Activated naive CD8-positive, alpha-beta T cell treated with anti-CD3 and anti-CD28 coated beads, Interleukin-2, amount 10 ng/mL, durations not matched to agents 7 days and 5 days (primary cell): ENCODE results near the gene MORF4L2. TPM values are rescaled to one million over a fixed set of nuclear protein-coding genes. Genes with fewer than 3 reads are reported as not detected.

Experiments used
- ATAC-seq: fragments of 150-1000 bp; cut with Tn5 transposase; one replicate; pipeline ENCODE4 v1.10.0; 2021; ENCODE audit warnings: low read depth, moderate library complexity
- POLR2A ChIA-PET: fragments of 350-600 bp; sonication (Branson Sonifier 250); formaldehyde crosslinking; loops from one replicate; lab custom pipeline; 2021; ENCODE audit warnings: antibody characterized with exemption; lab: Charles Lee
- DNase-seq: peaks from one replicate; pipeline ENCODE4 v3.0.0; 2021
- H3K27ac Mint-ChIP-seq: one replicate; pipeline ENCODE4 v1.8.0; 2022; ENCODE audit warnings: mild to moderate bottlenecking, mixed read lengths
- H3K27me3 Mint-ChIP-seq: one replicate; pipeline ENCODE4 v1.8.0; 2022; ENCODE audit warnings: mild to moderate bottlenecking, moderate library complexity, mixed read lengths
- H3K36me3 Mint-ChIP-seq: one replicate; pipeline ENCODE4 v1.8.0; 2021; ENCODE audit warnings: mild to moderate bottlenecking, mixed read lengths
- H3K4me1 Mint-ChIP-seq: one replicate; pipeline ENCODE4 v1.8.0; 2021; ENCODE audit warnings: mixed read lengths
- H3K4me3 Mint-ChIP-seq: one replicate; pipeline ENCODE4 v1.8.0; 2022; ENCODE audit warnings: mild to moderate bottlenecking, moderate library complexity, mixed read lengths
- H3K9me3 Mint-ChIP-seq: one replicate; pipeline ENCODE4 v1.8.0; 2021; ENCODE audit warnings: mixed read lengths
- total RNA-seq, 2 experiments: library from RNA; stranded (reverse); gene quantifications; one replicate each; pipeline ENCODE4 v1.2.3, GENCODE V29; 2021

Gene MORF4L2
- total RNA-seq, 2 experiments from 2014 or later, result 125 to 128 TPM

GRCh38 chrX:103637604-103638338 lies 48.7 kb downstream of the MORF4L2 start:
- no peak for ATAC-seq
- H3K36me3 Mint-ChIP-seq, result no peaks in the 10 kb centered on the region
- no peaks in the 10 kb centered on the region for H3K9me3 Mint-ChIP-seq
- no peak overlapping the region for H3K27ac Mint-ChIP-seq
- POLR2A ChIA-PET, result no interaction called here
- H3K27me3 Mint-ChIP-seq, result peaks cover 5% of the 10 kb centered on the region
- H3K4me3 Mint-ChIP-seq, result no peak overlapping the region
- H3K4me1 Mint-ChIP-seq, result no peaks in the 10 kb centered on the region
- no peak for DNase-seq

- POLR2A ChIA-PET, result no interaction called here
- ATAC-seq (no peak), DNase-seq (no peak)
- Mint-ChIP-seq H3K36me3 (no peaks in the 10 kb centered on the region), H3K27ac (no peak overlapping the region), H3K4me3 (no peak overlapping the region), H3K4me1 (no peaks in the 10 kb centered on the region), H3K27me3 (peaks cover 5% of the 10 kb centered on the region), H3K9me3 (no peaks in the 10 kb centered on the region)
Observed at GRCh38 chrX:103635436-103635835, 51.1 kb downstream of the MORF4L2 start.

GRCh38 chrX:103631145-103631544 lies 55.4 kb downstream of the MORF4L2 start:
- Mint-ChIP-seq H3K27me3 (peaks cover 5% of the 10 kb centered on the region), H3K9me3 (no peaks in the 10 kb centered on the region), H3K36me3 (no peaks in the 10 kb centered on the region), H3K27ac (no peak overlapping the region), H3K4me3 (no peak overlapping the region), H3K4me1 (peaks cover 11% of the 10 kb centered on the region)
- no peak for ATAC-seq
- no peak for DNase-seq
- POLR2A ChIA-PET, result no interaction called here

GRCh38 chrX:103630171-103630511 lies 56.4 kb downstream of the MORF4L2 start:
- H3K4me1 Mint-ChIP-seq, result peaks cover 11% of the 10 kb centered on the region
- no peak overlapping the region for H3K27ac Mint-ChIP-seq
- H3K9me3 Mint-ChIP-seq, result no peaks in the 10 kb centered on the region
- H3K27me3 Mint-ChIP-seq, result peaks cover 2% of the 10 kb centered on the region
- POLR2A ChIA-PET, result no interaction called here
- H3K4me3 Mint-ChIP-seq, result peak overlapping the region; percentile 87
- DNase-seq (no peak), ATAC-seq (no peak)
- no peaks in the 10 kb centered on the region for H3K36me3 Mint-ChIP-seq

GRCh38 chrX:103629318-103630170 lies 57.0 kb downstream of the MORF4L2 start:
- H3K36me3 Mint-ChIP-seq, result no peaks in the 10 kb centered on the region
- no peaks in the 10 kb centered on the region for H3K9me3 Mint-ChIP-seq
- H3K27ac Mint-ChIP-seq, result peak overlapping the region; percentile 56
- H3K4me1 Mint-ChIP-seq, result peaks cover 11% of the 10 kb centered on the region
- ATAC-seq, result peak; percentile 57
- H3K27me3 Mint-ChIP-seq, result no peaks in the 10 kb centered on the region
- DNase-seq, result peak; percentile 36
- peak overlapping the region; percentile 87 for H3K4me3 Mint-ChIP-seq
- POLR2A ChIA-PET, result no interaction called here

GRCh38 chrX:103628386-103629317 lies 57.8 kb downstream of the MORF4L2 start, which contains the start of gene TCEAL1:
TSS of gene TCEAL1 (plus strand) at chrX:103628975. CDS start at chrX:103629917, 942 bp downstream.
- H3K36me3 Mint-ChIP-seq, result no peaks in the 10 kb centered on the region
- H3K27me3 Mint-ChIP-seq, result no peaks in the 10 kb centered on the region
- no peaks in the 10 kb centered on the region for H3K9me3 Mint-ChIP-seq
- peak within 1 kb of the TSS; percentile 87 for H3K4me3 Mint-ChIP-seq
- peak; percentile 73 for ATAC-seq
- DNase-seq, result peak; percentile 48
- peak within 1 kb of the TSS; percentile 56 for H3K27ac Mint-ChIP-seq
- POLR2A ChIA-PET, result no interaction called here
- peaks cover 11% of the 10 kb centered on the region for H3K4me1 Mint-ChIP-seq

- H3K27me3 Mint-ChIP-seq, result no peaks in the 10 kb centered on the region
- POLR2A ChIA-PET, result no interaction called here
- H3K9me3 Mint-ChIP-seq, result no peaks in the 10 kb centered on the region
- peaks cover 11% of the 10 kb centered on the region for H3K4me1 Mint-ChIP-seq
- ATAC-seq, result no peak
- no peak for DNase-seq
- no peaks in the 10 kb centered on the region for H3K36me3 Mint-ChIP-seq
- no peak overlapping the region for H3K27ac Mint-ChIP-seq
- H3K4me3 Mint-ChIP-seq, result no peak overlapping the region
Observed at GRCh38 chrX:103626855-103627254, 59.6 kb downstream of the MORF4L2 start.

Other genes starting within 250 kb of the MORF4L2 start
- under 1 TPM; 0.22 to 0.26 TPM for gene RAB40A, start 167.2 kb downstream of the MORF4L2 start, total RNA-seq
- 1 to 10 TPM; 6.0 to 6.7 TPM for gene TCEAL4, start 101.2 kb downstream of the MORF4L2 start, total RNA-seq
- 1 to 10 TPM; 6.1 to 6.7 TPM for gene TCEAL3, start 78.7 kb downstream of the MORF4L2 start, total RNA-seq
- gene TCEAL1, start 57.7 kb downstream of the MORF4L2 start, total RNA-seq, result 10 to 100 TPM; 10.1 TPM
- gene TMEM31, start 24.2 kb upstream of the MORF4L2 start, total RNA-seq, result not detected
- not detected for gene PLP1, start 90.1 kb upstream of the MORF4L2 start, total RNA-seq
- under 1 TPM; 0.33 to 0.37 TPM for gene RAB9B, start 145.6 kb upstream of the MORF4L2 start, total RNA-seq